ENCODE data around the gene IGFBP2. TPM values are rescaled to one million over a fixed set of nuclear protein-coding genes. Genes with fewer than 3 reads are reported as not detected.

The IGFBP2 gene
- total RNA-seq, 2 donors from 2014 or later: 106 to 177 TPM

DNA sequence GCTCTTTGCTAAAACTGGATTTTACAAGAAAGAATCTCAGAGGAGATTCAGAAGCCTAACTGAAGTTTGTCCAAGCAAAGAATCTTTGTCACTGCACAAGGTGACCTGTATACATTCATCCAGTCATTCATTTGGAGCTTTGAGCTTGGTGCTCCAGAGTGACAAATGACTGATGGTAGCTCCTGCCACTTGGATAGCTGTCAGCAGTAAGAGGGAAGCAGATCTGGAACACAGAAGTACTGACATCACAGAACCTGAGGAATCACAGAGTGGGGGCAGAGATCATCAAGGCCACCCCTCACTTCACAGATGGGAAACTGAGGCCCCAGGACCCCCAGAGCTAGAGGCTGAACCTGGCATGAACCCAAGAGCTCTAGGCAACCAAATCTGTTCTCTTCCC is 28.8 kb upstream of the IGFBP2 start:
- no peaks in the 10 kb centered on the region for H3K36me3 ChIP-seq
- intact Hi-C loops (cut with DNase I): no loop called here
- H3K27ac ChIP-seq: no peak overlapping the region
- no peaks in the 10 kb centered on the region for H3K27me3 ChIP-seq
- no peak for DNase-seq
- no peaks in the 10 kb centered on the region for H3K9me3 ChIP-seq
- no peak for TF ChIP-seq CTCF (IDR thresholded peaks at IDR 0.05)
- H3K4me3 ChIP-seq: no peak overlapping the region
- no peaks in the 10 kb centered on the region for H3K4me1 ChIP-seq
- H3K9ac ChIP-seq (ENCODE audit: low read depth in 2 of 2, low read length in 2 of 2): no peak overlapping the region

DNA sequence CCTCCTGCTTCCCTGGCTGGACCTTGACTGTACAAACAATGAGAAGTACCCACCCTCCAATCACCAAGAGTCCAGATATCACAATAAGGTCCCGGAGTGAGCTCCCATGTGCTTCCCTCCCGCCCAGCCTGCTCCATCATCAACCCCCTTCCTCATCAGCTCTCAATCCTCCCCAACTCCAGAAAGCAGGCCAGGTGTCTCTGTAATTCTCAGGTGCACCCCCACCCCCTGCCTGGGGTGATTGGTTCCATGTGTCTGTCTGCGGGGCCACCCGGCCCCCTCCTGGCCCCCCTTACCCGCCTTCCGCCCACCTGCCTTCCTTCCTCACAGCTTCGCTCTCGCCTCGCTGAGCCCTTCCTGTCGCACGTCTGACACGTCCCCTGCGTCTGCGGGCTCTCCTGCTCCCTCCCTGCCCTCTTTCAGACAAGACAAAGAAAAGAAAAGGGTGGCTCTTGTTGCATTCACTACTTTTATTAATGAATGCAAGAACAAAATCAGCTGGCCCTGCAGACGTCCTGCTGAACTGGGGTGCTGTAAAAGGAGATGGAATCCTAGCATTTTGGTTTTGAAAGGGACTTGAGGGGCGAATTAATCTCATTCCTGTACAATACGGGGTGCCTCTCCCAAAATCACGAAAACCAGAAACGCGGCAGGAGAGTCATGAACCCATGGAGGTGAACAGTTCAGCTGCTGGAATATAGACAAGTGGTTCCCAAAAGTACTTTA is 26.5 kb upstream of the IGFBP2 start:
- TF ChIP-seq CTCF (IDR thresholded peaks at IDR 0.05): no peak
- H3K9me3 ChIP-seq: no peaks in the 10 kb centered on the region
- H3K4me1 ChIP-seq: no peaks in the 10 kb centered on the region
- no peak overlapping the region for H3K27ac ChIP-seq
- H3K36me3 ChIP-seq: no peaks in the 10 kb centered on the region
- H3K27me3 ChIP-seq: no peaks in the 10 kb centered on the region
- intact Hi-C loops (cut with DNase I): no loop called here
- DNase-seq: no peak
- H3K9ac ChIP-seq (ENCODE audit: low read depth in 2 of 2, low read length in 2 of 2): no peak overlapping the region
- H3K4me3 ChIP-seq: no peak overlapping the region

GRCh38 chr2:216607277-216607560 is 26.0 kb upstream of the IGFBP2 start:
- H3K9me3 ChIP-seq: no peaks in the 10 kb centered on the region
- intact Hi-C loops (cut with DNase I): no loop called here
- H3K4me3 ChIP-seq: no peak overlapping the region
- H3K9ac ChIP-seq (ENCODE audit: low read depth in 2 of 2, low read length in 2 of 2): no peak overlapping the region
- no peak overlapping the region for H3K27ac ChIP-seq
- TF ChIP-seq CTCF (IDR thresholded peaks at IDR 0.05): no peak
- no peaks in the 10 kb centered on the region for H3K4me1 ChIP-seq
- no peaks in the 10 kb centered on the region for H3K27me3 ChIP-seq
- DNase-seq: no peak
- H3K36me3 ChIP-seq: no peaks in the 10 kb centered on the region

DNA sequence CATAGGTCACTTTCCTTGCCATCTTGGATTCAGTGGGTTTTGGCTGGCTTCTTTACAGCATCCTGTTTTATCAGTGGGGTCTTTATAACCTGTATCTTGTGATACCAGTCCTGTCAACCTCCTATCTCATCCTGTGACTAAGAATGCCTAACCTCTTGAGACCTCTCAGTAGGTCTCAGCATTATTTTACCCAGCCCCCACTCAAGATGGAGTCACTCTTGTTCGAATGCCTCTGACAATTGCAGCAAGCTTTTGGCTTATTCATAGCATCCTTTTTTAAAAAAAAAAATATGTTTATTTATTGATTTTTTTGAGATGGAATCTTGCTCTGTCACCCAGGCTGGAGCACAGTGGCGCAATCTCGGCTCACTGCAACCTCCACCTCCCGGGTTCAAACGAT is 24.7 kb upstream of the IGFBP2 start:
- intact Hi-C loops (cut with DNase I): no loop called here
- Histone ChIP-seq H3K27me3 (no peaks in the 10 kb centered on the region), H3K4me3 (no peak overlapping the region), H3K9ac (ENCODE audit: low read depth in 2 of 2, low read length in 2 of 2) (no peak overlapping the region), H3K36me3 (no peaks in the 10 kb centered on the region), H3K9me3 (no peaks in the 10 kb centered on the region), H3K27ac (no peak overlapping the region), H3K4me1 (no peaks in the 10 kb centered on the region)
- DNase-seq: no peak
- no peak for TF ChIP-seq CTCF (IDR thresholded peaks at IDR 0.05)

GRCh38 chr2:216615298-216616082 is 17.7 kb upstream of the IGFBP2 start:
- intact Hi-C loops (cut with DNase I): no loop called here
- H3K4me3 ChIP-seq: no peak overlapping the region
- no peak for TF ChIP-seq CTCF (IDR thresholded peaks at IDR 0.05)
- no peak overlapping the region for H3K27ac ChIP-seq
- no peaks in the 10 kb centered on the region for H3K9me3 ChIP-seq
- DNase-seq: no peak
- H3K27me3 ChIP-seq: no peaks in the 10 kb centered on the region
- no peak overlapping the region for H3K9ac ChIP-seq (ENCODE audit: low read depth in 2 of 2, low read length in 2 of 2)
- no peaks in the 10 kb centered on the region for H3K36me3 ChIP-seq
- H3K4me1 ChIP-seq: no peaks in the 10 kb centered on the region
